Stimulated activated CD8-positive, alpha-beta memory T cell treated with anti-CD3 and anti-CD28 coated beads, Interleukin-15, amount 100 ng/mL, for 4 hours (primary cell): ENCODE data around the gene TAMALIN.

ENCODE experiments used
- DNase-seq, 2 donors: peaks; one replicate each; pipeline ENCODE4 v3.0.0-alpha.2; 2020; ENCODE audit warnings: low read depth in 2 of 2

Gene TAMALIN

DNA sequence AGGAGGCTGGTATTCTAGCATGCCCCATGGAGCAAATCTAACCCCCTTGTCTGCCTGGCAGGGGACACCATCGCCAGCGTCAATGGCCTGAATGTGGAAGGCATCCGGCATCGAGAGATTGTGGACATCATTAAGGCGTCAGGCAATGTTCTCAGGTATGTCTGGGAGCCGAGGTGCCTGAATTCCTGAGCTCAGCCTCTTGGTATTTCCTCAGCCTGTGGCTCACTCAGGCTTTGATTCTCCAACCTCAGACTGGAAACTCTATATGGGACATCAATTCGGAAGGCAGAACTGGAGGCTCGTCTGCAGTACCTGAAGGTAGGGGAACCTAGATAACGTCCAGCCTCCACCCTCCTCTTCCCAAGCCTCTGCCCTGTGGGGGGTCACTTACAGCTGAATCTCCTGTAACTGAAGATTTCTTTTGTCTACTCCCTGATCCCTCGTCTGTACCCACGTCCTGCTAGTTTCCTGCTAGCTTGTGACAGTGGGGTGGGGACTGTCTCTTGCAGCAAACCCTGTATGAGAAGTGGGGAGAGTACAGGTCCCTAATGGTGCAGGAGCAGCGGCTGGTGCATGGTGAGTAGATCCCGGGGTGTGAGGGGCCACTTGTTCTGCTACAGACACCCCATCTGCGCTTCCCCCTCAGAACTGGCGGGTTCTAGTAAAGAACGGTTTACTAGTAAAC lies 7.0 kb downstream of the TAMALIN start:
- DNase-seq: no peak

DNA sequence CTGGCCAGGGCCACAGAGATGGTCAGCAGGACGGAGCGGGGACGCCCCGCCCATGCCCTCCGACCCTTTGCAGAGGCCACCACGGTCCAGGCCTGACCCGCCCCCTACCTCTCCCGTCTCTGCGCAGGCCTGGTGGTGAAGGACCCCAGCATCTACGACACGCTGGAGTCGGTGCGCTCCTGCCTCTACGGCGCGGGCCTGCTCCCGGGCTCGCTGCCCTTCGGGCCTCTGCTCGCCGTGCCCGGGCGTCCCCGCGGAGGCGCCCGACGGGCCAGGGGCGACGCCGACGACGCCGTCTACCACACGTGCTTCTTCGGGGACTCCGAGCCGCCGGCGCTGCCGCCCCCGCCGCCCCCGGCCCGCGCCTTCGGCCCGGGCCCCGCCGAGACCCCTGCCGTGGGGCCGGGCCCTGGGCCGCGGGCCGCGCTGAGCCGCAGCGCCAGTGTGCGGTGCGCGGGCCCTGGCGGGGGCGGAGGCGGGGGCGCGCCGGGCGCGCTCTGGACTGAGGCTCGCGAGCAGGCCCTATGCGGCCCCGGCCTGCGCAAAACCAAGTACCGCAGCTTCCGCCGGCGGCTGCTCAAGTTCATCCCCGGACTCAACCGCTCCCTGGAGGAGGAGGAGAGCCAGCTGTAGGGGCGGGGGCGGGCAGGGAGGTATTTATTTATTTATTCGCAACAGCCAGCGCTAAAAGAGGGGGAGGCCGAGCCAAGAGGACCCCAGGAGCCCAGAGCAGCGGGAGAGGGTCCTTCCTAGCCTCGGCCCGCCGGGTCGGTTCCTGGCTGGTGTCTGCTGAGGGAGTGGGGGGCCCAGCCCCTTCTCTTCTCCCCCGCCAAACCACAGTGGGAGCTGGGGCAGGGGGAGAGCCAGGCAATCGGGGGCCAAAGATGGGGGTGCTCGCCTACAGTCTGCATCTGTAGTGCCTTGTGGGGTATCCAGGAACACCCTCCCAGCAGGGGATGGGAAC lies 8.1 kb downstream of the TAMALIN start:
- DNase-seq: no peak

DNA sequence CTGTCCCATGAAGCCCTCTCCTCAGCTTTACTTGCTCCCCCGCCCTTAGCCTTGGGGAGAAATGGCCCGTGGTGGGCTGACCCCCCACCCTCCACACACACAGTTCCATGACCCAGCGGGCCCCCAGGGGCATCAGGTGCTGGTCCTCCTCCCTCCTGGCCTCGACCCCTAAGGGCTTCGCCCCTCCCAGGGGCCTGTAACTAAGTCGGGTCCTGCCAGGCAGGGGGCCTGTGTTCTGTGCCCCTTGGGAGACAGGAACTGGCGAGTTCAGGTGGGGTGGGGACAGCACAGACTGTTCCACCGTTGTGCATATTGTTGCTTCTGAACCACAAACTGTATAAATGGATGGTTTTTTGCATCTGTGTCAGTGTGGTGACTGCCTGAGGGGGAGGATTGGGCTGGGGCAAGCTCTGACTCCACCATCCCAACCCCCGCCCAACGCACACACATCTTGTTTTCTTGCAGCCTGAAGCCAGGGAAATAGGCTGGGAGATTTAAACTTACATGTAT lies 8.8 kb downstream of the TAMALIN start:
- no peak for DNase-seq

DNA sequence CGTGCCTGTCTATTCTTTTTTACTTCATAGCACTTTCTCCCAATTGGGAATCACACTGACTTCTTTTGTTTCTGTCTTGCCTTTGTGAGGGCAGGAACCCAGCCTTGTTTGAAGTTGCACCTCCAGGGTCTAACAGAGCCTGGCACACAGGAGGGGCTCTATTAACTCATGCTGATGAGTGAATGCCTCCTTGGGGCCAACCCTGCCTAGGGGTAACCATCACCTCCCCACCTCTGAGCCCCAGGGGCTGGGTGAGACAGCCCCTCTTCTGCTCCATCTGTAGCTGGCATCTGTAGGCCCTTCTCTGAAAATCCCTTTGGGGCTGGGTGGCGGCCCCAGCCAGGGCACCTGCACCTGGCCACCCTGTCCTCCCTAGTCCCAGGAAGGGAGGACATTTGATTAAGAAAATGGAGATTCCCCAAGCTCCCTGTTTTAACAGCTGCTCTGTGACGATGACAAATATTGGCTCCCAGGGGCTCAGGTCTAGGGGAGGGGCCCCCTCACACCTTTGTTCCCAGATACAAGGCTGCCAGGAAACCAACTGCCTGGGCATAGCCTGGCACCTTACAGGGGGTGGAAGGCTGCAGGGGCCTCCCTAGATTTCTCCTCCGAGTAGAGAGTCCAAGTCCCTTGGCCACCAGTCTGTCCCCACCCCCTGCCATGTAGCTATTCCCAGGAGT lies 11.8 kb downstream of the TAMALIN start:
- DNase-seq: no peak

DNA sequence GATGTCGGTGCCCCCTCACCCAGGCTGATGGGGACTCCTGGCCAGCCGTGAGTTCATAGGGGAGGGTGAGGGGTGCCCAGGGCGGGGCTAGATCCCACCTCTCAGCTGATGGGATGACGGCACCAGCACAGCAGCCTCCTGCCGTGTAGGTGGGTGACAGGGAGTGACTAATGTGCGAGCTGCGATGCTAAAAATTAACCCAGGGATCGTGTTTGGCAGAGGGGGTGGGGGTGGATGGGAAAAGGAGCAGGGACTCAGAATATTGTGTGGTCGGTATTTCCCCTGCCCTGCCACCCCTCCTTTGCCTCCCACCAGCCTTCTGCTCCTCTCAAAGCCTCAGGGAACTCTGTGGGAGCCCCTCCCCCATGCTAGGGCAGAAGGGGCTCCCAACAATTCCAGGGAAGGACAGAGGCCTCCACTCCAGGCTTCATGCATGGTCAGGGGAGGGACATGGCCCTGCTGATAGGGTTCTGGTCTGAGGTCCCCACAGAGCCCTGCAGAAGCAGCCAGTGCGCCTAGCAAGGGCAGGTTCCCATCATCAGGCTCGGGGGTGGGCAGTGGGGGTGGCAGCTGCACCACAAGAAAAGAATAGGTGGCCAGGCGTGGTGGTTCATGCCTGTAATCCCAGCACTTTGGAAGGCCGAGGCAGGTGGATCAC lies 12.5 kb downstream of the TAMALIN start:
- DNase-seq: no peak

DNA sequence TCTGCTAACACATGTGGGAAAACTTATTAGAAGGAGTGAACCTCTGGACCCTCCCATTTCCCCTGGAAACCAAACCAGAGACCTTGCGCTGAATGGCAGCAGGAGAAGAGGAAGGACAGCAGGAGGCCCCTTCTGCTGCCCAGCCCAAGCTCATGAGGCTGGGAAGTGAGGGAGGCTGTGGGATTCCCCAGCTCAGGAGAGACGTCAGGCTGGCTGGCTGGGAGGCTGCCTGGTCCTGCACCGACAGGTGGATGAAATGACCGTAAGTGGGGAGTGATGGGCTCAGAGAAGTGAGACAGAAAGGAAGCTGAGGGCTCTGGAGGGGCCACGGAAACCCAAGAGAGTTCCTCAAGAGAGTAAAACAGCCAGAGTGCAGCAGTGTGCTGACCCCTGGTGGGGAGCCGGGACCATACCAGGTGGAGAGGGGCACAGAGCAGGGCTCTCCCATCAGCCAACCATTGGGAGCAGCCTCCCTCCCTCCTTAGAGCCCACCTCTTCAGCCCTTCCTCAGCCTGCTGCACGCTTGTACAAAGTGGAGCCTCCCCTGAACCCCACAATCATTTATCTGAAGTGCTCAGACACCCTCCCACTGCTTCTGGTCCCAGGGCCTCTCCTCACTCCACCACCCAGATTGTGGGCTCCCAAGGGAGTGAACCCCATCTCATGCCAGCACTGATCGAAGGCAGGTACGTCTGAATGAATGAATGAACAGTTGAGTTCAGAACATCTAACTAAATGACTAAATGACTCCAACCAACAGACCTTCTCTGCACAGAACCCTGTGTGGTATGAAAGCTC lies 14.0 kb downstream of the TAMALIN start:
- peak in 1 of 2 donors; percentile 42 for DNase-seq

DNA sequence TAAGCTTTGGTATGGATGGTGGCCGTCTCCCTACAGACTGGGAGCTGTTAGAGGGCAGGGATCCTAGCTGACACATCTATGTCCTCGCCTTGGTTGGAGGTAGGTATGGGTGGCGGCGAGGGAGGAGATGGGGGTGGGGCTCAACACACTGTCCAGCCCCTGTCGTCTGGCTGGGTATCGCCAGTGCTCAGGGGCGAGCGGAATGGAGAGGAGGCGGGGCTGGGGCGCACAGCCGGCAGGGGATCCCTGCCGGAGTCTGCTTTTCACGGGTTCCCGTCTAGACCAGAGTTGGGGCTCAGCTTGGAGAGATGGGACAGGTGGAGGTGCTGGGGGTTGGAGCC lies 16.1 kb downstream of the TAMALIN start:
- no peak for DNase-seq

DNA sequence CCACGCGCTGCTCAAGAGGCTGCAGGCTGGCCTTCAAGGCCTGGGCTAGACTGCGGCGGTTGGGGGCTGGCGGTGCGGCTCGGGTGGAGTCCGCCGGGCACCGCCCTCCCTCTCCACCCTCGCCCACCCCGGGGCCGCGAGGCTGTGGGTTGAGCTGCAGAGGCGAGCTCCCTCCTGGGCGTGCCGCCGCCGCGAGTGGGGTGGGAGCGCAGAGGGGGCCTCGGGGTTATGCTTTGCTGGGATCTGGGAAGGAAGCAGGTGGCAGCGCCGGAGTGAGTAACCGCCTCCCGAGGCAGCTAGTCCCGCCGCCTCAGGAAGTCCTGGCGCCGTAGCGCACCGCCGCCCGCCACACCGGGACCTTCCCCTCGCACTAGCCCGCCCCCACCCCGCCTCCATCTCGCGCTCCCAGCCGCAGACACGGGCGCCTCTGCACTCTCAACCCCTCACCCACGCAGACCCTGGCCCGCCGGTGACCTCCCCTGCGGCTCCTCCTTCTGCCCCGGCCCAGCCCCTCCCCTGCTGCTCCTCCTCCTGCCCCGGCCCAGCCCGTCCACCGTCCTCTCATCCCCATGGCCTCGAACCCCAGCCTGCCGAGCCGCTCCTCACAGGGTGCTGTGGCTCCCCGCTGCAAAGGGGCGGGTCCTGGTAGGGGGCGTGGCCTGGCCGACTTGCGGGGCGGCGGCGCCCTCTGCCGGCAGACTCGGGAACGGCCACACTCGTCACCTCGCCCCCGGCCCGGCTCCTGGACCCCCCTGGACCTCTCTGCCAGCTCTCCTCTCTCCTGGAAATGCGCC lies 16.6 kb downstream of the TAMALIN start:
- DNase-seq: peak; percentile 77 to 82

DNA sequence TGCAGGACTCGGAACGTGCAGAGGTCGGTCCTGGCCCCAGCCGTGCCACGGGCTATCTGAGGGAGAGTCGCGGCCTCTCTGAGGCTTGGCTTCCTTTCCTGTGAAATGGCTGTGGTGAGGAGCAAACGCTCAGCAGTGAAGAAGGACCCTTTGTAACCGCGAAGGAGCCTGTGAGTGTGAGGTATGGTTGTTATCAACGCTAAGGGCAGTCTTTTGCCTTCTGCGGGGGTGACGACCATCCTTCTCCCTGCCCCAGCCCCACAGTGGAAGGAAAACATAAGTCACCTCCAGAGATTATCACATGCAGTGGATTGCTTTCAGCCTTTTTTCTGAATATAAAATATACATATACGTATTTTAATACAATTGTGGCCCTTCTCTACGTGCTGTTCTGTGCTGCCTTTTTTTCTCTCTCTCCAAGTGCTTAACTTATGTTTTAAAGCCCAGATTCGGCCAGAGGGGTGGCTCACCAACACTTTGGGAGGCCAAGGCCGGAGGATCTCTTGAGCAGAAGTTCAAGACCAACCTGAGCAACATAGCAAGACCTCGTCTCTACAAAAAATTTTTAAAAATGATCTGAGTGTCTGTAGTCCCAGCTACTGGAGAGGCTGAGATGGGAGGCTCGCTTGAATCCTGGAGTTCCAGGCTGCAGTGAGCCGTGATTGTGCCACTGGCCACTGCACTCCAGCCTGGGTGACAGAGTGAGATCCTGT lies 17.4 kb downstream of the TAMALIN start:
- DNase-seq: no peak

DNA sequence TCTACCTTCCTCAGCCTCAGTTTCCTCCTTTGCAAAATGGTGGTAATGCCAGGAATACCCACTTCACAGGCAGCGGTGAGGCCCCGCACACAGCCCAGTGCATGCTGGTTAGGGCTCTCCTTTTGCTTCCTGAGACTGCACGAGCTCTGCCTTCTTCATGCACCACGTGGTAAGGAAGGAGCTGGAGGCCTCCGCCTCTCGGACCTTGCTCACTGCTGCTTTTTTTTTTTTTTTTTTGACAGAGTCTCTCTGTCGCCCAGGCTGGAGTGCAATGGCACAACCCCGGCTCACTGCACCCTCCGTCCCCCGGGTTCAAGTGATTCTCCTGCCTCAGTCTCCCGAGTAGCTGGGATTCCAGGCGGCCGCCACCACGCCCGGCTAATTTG lies 18.1 kb downstream of the TAMALIN start:
- DNase-seq: no peak

DNA sequence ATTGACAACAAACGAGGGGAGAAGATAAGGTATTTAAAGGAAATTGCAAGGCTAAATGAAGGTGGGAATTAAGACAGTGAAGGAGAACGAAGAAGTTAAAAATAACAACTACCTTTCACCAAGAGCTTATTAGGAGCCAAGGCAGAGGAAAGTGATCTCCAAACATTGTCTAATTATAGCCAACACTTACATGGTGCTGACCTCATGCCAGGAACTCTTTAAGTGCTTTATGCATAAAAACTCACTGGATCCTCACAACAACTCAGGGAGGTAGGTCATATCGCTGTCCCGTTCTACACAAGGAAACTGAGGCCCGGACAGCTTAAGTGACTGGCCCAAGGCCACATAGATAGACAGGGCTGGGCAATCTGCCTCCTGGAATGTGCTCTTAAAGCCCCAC lies 19.5 kb downstream of the TAMALIN start:
- no peak for DNase-seq

DNA sequence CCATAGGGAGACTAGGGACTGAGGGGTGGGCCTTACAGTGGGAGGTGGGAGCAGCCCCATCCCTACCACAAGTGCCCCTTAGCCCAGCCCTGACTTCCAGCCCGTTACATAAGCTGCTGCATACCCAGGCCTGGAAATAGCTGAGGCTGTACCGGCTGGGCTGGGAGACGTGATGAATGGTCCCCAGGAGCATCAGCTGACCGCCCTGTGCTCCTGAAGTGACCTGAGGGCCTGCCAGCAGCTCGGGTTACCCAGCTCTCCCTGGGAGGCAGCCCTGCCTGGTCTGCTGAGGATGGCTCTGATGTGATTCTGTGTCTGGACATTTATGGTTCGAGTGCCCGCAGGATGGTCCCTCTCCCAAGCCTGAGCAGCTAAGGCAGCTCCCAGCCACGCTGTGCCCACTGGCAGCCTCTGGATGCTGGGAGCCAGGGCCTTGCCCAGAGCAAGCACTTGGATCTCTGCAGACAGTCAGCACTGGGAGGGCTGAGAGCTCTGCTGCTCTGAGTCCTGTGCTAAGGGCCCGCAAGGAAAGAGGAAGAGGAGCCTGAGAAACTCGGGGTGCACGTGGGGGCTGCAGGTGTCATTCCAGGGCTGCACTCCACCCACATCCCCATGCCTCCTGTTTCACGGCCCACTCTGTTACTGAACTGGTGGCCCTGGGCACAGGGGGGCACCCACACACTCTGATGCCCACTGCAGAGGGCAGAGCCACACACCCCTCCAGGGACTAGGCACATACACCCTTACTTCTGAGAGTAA lies 20.5 kb downstream of the TAMALIN start:
- DNase-seq: no peak

DNA sequence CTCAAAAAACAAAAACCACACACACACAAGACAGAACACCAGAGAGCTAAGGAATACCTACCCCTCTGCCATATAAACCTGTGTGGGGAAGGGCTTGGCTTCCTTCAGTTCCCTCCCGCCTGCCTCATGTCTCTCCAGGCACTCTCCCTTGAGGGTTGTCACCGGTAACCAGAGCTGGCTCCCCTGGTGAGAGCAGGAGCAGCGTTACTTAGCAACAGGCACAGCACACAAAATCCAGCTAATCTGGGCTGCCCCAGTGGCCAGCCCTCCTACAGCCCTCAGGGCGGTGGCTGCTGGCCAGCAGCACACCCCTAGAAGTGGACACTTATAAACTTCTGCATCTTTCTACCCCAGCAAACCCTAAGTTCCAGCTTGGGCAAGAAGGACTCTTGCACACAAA lies 22.9 kb downstream of the TAMALIN start:
- no peak for DNase-seq

DNA sequence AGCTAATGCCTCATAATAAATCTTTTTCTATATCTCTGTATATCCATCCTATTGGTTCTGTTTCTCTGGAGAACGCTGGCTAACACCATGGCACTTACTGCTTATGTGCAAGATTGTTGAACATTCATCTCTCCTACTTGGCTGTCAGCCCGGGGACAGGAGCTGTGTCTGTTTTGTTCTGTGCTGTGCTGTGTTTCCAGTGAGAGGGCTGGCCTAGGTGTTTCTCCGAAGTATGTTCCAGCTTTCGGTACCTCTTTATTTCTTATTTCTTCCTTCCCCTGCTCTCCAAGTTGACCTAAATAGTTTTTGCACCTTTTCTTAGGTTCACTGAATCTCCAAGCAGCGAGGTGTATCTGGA lies 25.7 kb downstream of the TAMALIN start:
- DNase-seq: no peak

DNA sequence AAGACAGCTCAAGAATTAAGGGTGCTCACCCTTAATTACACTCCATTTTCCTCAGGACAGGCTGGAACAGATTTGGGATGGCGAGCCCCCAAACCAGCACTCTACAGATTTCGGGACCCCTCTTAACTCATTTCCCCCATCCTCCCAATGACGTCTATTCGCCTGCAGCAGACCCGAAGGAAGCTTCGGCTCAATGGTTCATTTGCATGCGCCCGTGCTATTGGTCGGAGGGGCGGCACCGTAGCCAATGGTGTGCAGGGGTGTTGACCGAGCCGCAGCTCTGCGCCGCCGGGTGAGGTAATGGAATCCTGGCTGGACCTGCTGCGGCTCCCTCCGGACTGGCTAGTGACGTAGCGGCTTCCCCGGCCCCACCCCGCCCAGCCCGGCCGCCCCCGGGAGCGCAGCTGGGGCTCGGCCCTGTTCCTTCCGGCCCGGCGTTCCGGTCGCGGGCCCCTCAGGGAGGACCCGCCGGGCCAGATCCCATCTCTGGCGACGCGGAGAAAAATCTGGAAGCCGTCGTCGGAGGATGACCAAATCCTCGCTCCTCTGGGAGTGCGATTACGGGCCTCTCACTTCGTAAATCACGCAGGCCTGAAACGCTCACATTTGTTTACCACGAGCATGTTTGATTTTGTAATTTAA lies 26.2 kb downstream of the TAMALIN start:
- peak; percentile 80 for DNase-seq

DNA sequence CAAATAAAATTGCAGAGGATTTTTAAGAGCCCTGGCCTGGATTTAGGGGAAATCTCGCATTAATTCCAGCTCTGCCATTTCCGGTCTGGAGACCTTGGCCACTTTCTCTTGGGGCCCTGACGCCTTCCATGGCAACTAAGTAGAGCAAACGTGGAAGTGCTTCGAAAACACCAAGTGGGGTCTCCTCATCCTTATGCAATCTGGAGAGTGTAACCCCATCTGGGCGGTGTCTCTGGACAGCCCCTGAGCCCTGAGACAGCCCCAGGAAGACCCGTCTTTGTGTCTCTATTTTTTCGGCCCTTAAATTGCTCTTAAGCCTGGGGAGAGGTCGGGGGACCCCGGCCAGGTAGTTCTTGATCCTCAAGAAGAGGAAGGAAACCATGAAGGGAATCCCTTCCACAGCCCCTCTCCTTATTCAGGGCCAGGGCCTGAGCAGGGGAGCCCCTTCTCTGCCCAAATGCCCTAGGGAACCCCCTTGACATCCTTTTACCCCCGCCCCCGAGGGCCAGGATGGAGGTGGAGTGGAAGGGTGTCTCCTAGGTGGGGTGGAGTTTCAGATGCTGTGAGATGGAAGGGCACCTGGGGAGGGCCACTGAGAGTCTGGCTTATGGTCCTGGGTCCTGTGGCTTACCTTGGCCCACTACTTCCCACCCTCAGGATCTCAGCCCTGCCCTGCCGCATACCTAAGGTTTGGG lies 26.8 kb downstream of the TAMALIN start:
- no peak for DNase-seq

DNA sequence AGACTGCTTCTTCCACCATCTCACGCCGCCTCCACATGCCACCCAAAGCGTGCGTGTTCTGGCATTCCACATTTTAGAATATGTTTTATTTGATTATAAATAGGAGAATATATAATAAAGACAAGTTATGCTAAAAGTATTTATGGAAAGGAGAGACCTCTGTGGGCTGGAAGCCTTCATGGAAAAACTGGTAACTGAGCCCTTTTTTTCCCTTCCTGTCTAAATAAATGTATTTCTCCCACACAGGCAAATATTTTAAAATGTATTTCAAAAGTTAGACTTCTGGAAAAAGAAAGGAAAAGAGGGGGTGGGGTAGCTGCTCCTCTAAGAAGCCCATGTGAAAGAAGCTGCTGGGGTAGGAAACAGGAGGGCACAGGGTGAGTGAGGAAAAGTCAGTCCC lies 28.4 kb downstream of the TAMALIN start:
- DNase-seq: no peak

DNA sequence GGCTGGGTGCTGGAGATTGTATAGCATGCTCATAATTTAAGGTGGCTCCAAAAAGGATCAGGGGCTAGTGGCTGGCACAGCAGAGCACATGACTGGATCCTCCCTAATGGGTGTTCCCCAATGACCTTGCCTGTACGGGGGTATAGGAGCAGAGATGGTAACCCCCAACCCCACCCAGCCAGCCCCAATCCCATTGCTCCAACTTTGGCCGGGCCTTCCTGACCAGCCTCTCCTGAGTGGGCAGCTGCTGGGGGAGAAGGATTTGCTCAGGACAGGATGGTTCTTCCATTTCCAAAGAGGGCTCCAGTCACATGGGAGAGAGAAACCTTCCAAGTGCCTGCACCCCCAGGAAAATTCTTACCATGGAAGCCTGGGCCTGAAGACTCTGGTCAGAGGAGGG lies 29.2 kb downstream of the TAMALIN start:
- DNase-seq: no peak
